DND-41 (cell line): Measurements from ENCODE around the gene RGS17.
"Not testable (repeated sequence)": the region's sequence is repeated elsewhere in the genome, so short reads cannot be mapped to it uniquely, and the experiment has no call there.

ENCODE experiments used
- ATAC-seq: fragments of 200-7000 bp; cut with Tn5 transposase; 3 replicates; pipeline ENCODE4 v1.9.1; 2021; ENCODE audit warnings: low read depth; ENCODE audit not compliant: insufficient read depth
- DNase-seq: peaks from one replicate; pipeline ENCODE4 v3.0.0-alpha.2; 2020
- H2AFZ ChIP-seq: 2 replicates; pipeline ENCODE4 v1.6.0; 2012; ENCODE audit warnings: low read depth, low read length
- H3K27ac ChIP-seq: 2 replicates; pipeline ENCODE4 v1.5.1; 2012; ENCODE audit warnings: low read length, inconsistent platforms
- H3K27me3 ChIP-seq: fragments of 200-600 bp; sonication (generic); 2 replicates; pipeline ENCODE4 v1.6.0; 2012; ENCODE audit warnings: low read length, mild to moderate bottlenecking, inconsistent platforms; ENCODE audit not compliant: insufficient read depth, poor library complexity
- H3K36me3 ChIP-seq: 2 replicates; pipeline ENCODE4 v1.5.1; 2012; ENCODE audit warnings: low read length, inconsistent platforms; ENCODE audit not compliant: insufficient read depth
- H3K4me1 ChIP-seq: 2 replicates; pipeline ENCODE4 v1.5.1; 2012; ENCODE audit warnings: mild to moderate bottlenecking, low read length; ENCODE audit not compliant: insufficient read depth
- H3K4me2 ChIP-seq: 2 replicates; pipeline ENCODE4 v1.6.0; 2012; ENCODE audit warnings: mild to moderate bottlenecking, moderate library complexity, low read length, inconsistent platforms; ENCODE audit not compliant: insufficient read depth
- H3K4me3 ChIP-seq, 2 experiments: fragments of 200-600 bp in 1 of 2; shearing (Covaris generic) in 1 of 2; 2 replicates each; pipeline ENCODE4 v1.5.1; 2012 to 2016; ENCODE audit warnings: inconsistent platforms in 2 of 2, low read length in 2 of 2, mild to moderate bottlenecking in 2 of 2, low read depth in 1 of 2, moderate library complexity in 1 of 2
- H3K79me2 ChIP-seq: 2 replicates; pipeline ENCODE4 v1.6.0; 2012; ENCODE audit warnings: low read length, inconsistent platforms; ENCODE audit not compliant: insufficient read depth
- H3K9ac ChIP-seq: 2 replicates; pipeline ENCODE4 v1.6.0; 2012; ENCODE audit warnings: low read depth, mild to moderate bottlenecking, inconsistent platforms, low read length, moderate library complexity
- H3K9me3 ChIP-seq: 2 replicates; pipeline ENCODE4 v1.5.1; 2012; ENCODE audit warnings: low read length, moderate library complexity, mild to moderate bottlenecking, inconsistent platforms; ENCODE audit not compliant: insufficient read depth, severe bottlenecking
- H4K20me1 ChIP-seq: 2 replicates; pipeline ENCODE4 v1.6.0; 2012; ENCODE audit warnings: low read length; ENCODE audit not compliant: insufficient read depth
- CTCF ChIP-seq: IDR thresholded peaks from 2 replicates; pipeline ENCODE4 v1.5.1; 2012; ENCODE audit warnings: borderline replicate concordance, low read length, moderate library complexity, mild to moderate bottlenecking; ENCODE audit not compliant: poor library complexity, severe bottlenecking; ENCODE audit errors: extremely low read depth
- EZH2 ChIP-seq: IDR thresholded peaks from 3 replicates; pipeline ENCODE4 v1.6.1; 2012; ENCODE audit warnings: borderline replicate concordance, low read depth, mild to moderate bottlenecking, moderate library complexity, low read length, inconsistent platforms; ENCODE audit not compliant: severe bottlenecking

The RGS17 gene

GRCh38 chr6:152986978-152987377 is 144.1 kb downstream of the RGS17 start:
- H3K79me2 ChIP-seq, result peaks cover 78% of the 10 kb centered on the region
- no peak for TF ChIP-seq CTCF
- no peak for TF ChIP-seq EZH2
- DNase-seq (no peak), ATAC-seq (no peak)
- no peak overlapping the region for H2AFZ ChIP-seq
- H3K27me3 ChIP-seq, result no peaks in the 10 kb centered on the region
- H3K27ac ChIP-seq, result no peak overlapping the region
- no peak overlapping the region for H3K4me3 ChIP-seq
- H3K9ac ChIP-seq, result no peak overlapping the region
- H3K9me3 ChIP-seq, result no peaks in the 10 kb centered on the region
- peaks cover 17% of the 10 kb centered on the region; the same call in 1 of the 2 replicates for H4K20me1 ChIP-seq
- peaks cover 28% of the 10 kb centered on the region for H3K4me1 ChIP-seq
- H3K4me2 ChIP-seq, result peak overlapping the region; percentile 39; the same call in 1 of the 2 replicates
- peaks cover 34% of the 10 kb centered on the region for H3K36me3 ChIP-seq

GRCh38 chr6:152985300-152985699 is 145.8 kb downstream of the RGS17 start:
- H3K36me3 ChIP-seq, result peaks cover 36% of the 10 kb centered on the region
- not testable (repeated sequence) for H2AFZ ChIP-seq, H3K27me3 ChIP-seq, DNase-seq, H3K9me3 ChIP-seq, ATAC-seq
- peaks cover 79% of the 10 kb centered on the region for H3K79me2 ChIP-seq
- peaks cover 24% of the 10 kb centered on the region for H4K20me1 ChIP-seq
- H3K27ac ChIP-seq, result peak overlapping the region; percentile 100
- H3K4me3 ChIP-seq, result peak overlapping the region in 1 of 2 experiments; percentile 79; a peak in 3 of 4 replicates
- H3K4me1 ChIP-seq, result peaks cover 34% of the 10 kb centered on the region
- peak overlapping the region; percentile 63 for H3K4me2 ChIP-seq
- peak overlapping the region; percentile 100 for H3K9ac ChIP-seq

- Histone ChIP-seq H3K4me1 (peaks cover 42% of the 10 kb centered on the region), H4K20me1 (peaks cover 27% of the 10 kb centered on the region), H2AFZ (peak overlapping the region; percentile 22; the same call in 1 of the 2 replicates), H3K36me3 (peaks cover 40% of the 10 kb centered on the region), H3K4me2 (peak overlapping the region; percentile 63), H3K79me2 (peaks cover 79% of the 10 kb centered on the region), H3K27ac (peak overlapping the region; percentile 100), H3K27me3 (no peaks in the 10 kb centered on the region), H3K9me3 (no peaks in the 10 kb centered on the region), H3K4me3 (peak overlapping the region; percentile 79 to 94; a peak in 3 of 4 replicates), H3K9ac (peak overlapping the region; percentile 100)
- DNase-seq, result no peak
- no peak for ATAC-seq
- TF ChIP-seq CTCF (no peak), EZH2 (no peak)
These were observed 146.6 kb downstream of the RGS17 start for GRCh38 chr6:152984513-152984872.

GRCh38 chr6:152983637-152984512 is 147.2 kb downstream of the RGS17 start:
- H4K20me1 ChIP-seq, result peaks cover 33% of the 10 kb centered on the region
- H3K4me2 ChIP-seq, result peak overlapping the region; percentile 63
- H3K79me2 ChIP-seq, result peaks cover 84% of the 10 kb centered on the region
- peak overlapping the region; percentile 78 for H2AFZ ChIP-seq
- peaks cover 46% of the 10 kb centered on the region for H3K36me3 ChIP-seq
- TF ChIP-seq CTCF (no peak), EZH2 (no peak)
- H3K27me3 ChIP-seq, result no peaks in the 10 kb centered on the region
- H3K4me1 ChIP-seq, result peaks cover 48% of the 10 kb centered on the region
- H3K27ac ChIP-seq, result peak overlapping the region; percentile 100
- ATAC-seq, result peak; percentile 30
- H3K4me3 ChIP-seq, result peak overlapping the region; percentile 79 to 94
- peak overlapping the region; percentile 100 for H3K9ac ChIP-seq
- peak; percentile 78 for DNase-seq
- no peaks in the 10 kb centered on the region for H3K9me3 ChIP-seq
